Aorta (tissue), 5 donors: ENCODE results near the gene ROBO2. TPM values are rescaled to one million over a fixed set of nuclear protein-coding genes. Genes with fewer than 3 reads are reported as not detected.

Experiments
- ATAC-seq: fragments of 200-7000 bp; cut with Tn5 transposase; one replicate; pipeline ENCODE4 v1.9.1; 2022; ENCODE audit warnings: moderate library complexity; ENCODE audit not compliant: low FRiP score
- DNase-seq, 2 donors: peaks; one replicate each; pipeline ENCODE4 v3.0.0-alpha.2; 2020
- H3K27ac ChIP-seq, 2 donors: one replicate each; pipeline ENCODE4 v1.5.1; 2013; ENCODE audit warnings: low read length in 2 of 2, mild to moderate bottlenecking in 2 of 2, moderate library complexity in 2 of 2, control low read depth in 1 of 2, inconsistent platforms in 1 of 2, low read depth in 1 of 2
- H3K27me3 ChIP-seq, 2 donors: one replicate each; pipeline ENCODE4 v1.6.1; 2013; ENCODE audit warnings: control low read depth in 1 of 2, low read length in 1 of 2, mild to moderate bottlenecking in 1 of 2, moderate library complexity in 1 of 2; ENCODE audit not compliant: insufficient read depth in 2 of 2, control insufficient read depth in 1 of 2
- H3K36me3 ChIP-seq, 2 donors: one replicate each; pipeline ENCODE4 v1.6.1; 2013; ENCODE audit warnings: control low read depth in 1 of 2, low read length in 1 of 2, mild to moderate bottlenecking in 1 of 2; ENCODE audit not compliant: insufficient read depth in 2 of 2, control insufficient read depth in 1 of 2
- H3K4me1 ChIP-seq, 2 donors: one replicate each; pipeline ENCODE4 v1.6.1; 2013; ENCODE audit warnings: low read length in 2 of 2, control low read depth in 1 of 2, mild to moderate bottlenecking in 1 of 2, moderate library complexity in 1 of 2; ENCODE audit not compliant: insufficient read depth in 2 of 2, control insufficient read depth in 1 of 2
- H3K4me3 ChIP-seq, 2 donors: one replicate each; pipeline ENCODE4 v1.5.1; 2013; ENCODE audit warnings: low read length in 2 of 2, control low read depth in 1 of 2, mild to moderate bottlenecking in 1 of 2
- H3K9me3 ChIP-seq: one replicate; pipeline ENCODE4 v1.6.1; 2013; ENCODE audit warnings: mild to moderate bottlenecking, low read length; ENCODE audit not compliant: control insufficient read depth
- WGBS, 2 donors: extraction: QIAGEN DNeasy Blood & Tissue Kit; methylation state at CpG; one replicate each; pipeline ENCODE4 v1.1.7; 2013; 5-methylcytosine and 5-hydroxymethylcytosine counted together
- intact Hi-C, 2 donors: fragments of 100-400 bp; cut with DNase I; formaldehyde crosslinking; loops; one replicate each; pipeline versions ENCODE4 v1.14.2 to v1.15.0; 2022
- polyA plus RNA-seq, 2 donors: library from polyadenylated mRNA; stranded (reverse); fragments of 200-250 nt; gene quantifications; one replicate each; pipeline ENCODE4 v1.2.3, GENCODE V29; 2013
- total RNA-seq, 2 donors: library from RNA; stranded (reverse); fragmentation: NEBNext Ultra II Directional; extraction: Animal tissue kit (Norgen Biotek cat#: 25700); gene quantifications; one replicate each; pipeline ENCODE4 v1.2.1, GENCODE V29; 2021
- donor health status: healthy with polysubstance abuse.
- donor health status: Bipolar disorder and iron deficiency.
- donor health status: DM: no; HTN: no; CAD: no.
- donor health status: DM: no; HTN: no; CAD: no.
- donor health status: DM: yes; HTN: yes; CAD: no.

Gene ROBO2
- total and polyA plus RNA-seq, 4 donors, result 0.05 to 1.3 (median 0.58) TPM

GRCh38 chr3:77321646-77322045 is 281.7 kb downstream of the ROBO2 start:
- H3K27ac ChIP-seq, result no peak overlapping the region
- intact Hi-C loops, result loop anchor here in 1 of 2 donors (10.0 kb wide), 1 partner anchor 143 kb away; no protein-coding TSS in a partner anchor
- no peak overlapping the region for H3K4me3 ChIP-seq
- ATAC-seq, result no peak
- 52 to 54% methylated on average over 6 of the region's 6 CpGs for WGBS, 2 donors
- no peaks in the 10 kb centered on the region for H3K36me3 ChIP-seq
- H3K27me3 ChIP-seq, result no peaks in the 10 kb centered on the region
- no peak for DNase-seq
- H3K4me1 ChIP-seq, result peaks cover 0 to 2% of the 10 kb centered on the region in 2 donors
- H3K9me3 ChIP-seq, result no peaks in the 10 kb centered on the region

- DNase-seq (no peak), ATAC-seq (no peak)
- intact Hi-C loops, result loop anchor here in 1 of 2 donors (10.0 kb wide), 1 partner anchor 141 kb away; no protein-coding TSS in a partner anchor
- peaks cover 0 to 2% of the 10 kb centered on the region in 2 donors for H3K4me1 ChIP-seq
- H3K27me3 ChIP-seq, result no peaks in the 10 kb centered on the region
- H3K36me3 ChIP-seq, result no peaks in the 10 kb centered on the region
- no peak overlapping the region for H3K4me3 ChIP-seq
- no peak overlapping the region for H3K27ac ChIP-seq
- no peaks in the 10 kb centered on the region for H3K9me3 ChIP-seq
These were observed 283.7 kb downstream of the ROBO2 start for GRCh38 chr3:77323626-77324025.

GRCh38 chr3:77324105-77324504 is 284.2 kb downstream of the ROBO2 start:
- Histone ChIP-seq H3K27me3 (no peaks in the 10 kb centered on the region), H3K9me3 (no peaks in the 10 kb centered on the region), H3K27ac (peak overlapping the region in 1 of 2 donors; percentile 5), H3K4me1 (peaks cover 0 to 2% of the 10 kb centered on the region in 2 donors), H3K36me3 (no peaks in the 10 kb centered on the region), H3K4me3 (no peak overlapping the region)
- WGBS, 2 donors, result 25 to 33% methylated on average over 3 of the region's 3 CpGs
- DNase-seq, result no peak
- no peak for ATAC-seq
- intact Hi-C loops, result loop anchor here in 1 of 2 donors (10.0 kb wide), 1 partner anchor 141 kb away; no protein-coding TSS in a partner anchor

- whole genome bisulfite sequencing, 2 donors, result 80 to 82% methylated on average over 2 of the region's 2 CpGs
- DNase-seq (no peak), ATAC-seq (no peak)
- intact Hi-C loops, result loop anchor here in 1 of 2 donors (10.0 kb wide), 1 partner anchor 140 kb away; no protein-coding TSS in a partner anchor
- Histone ChIP-seq H3K27me3 (no peaks in the 10 kb centered on the region), H3K9me3 (no peaks in the 10 kb centered on the region), H3K4me1 (peaks cover 0 to 5% of the 10 kb centered on the region in 2 donors), H3K4me3 (no peak overlapping the region), H3K27ac (no peak overlapping the region), H3K36me3 (no peaks in the 10 kb centered on the region)
These were observed 285.4 kb downstream of the ROBO2 start for GRCh38 chr3:77325280-77325679.

- Histone ChIP-seq H3K36me3 (no peaks in the 10 kb centered on the region), H3K27me3 (no peaks in the 10 kb centered on the region), H3K27ac (no peak overlapping the region), H3K9me3 (no peaks in the 10 kb centered on the region), H3K4me3 (no peak overlapping the region), H3K4me1 (peaks cover 0 to 5% of the 10 kb centered on the region in 2 donors)
- intact Hi-C loops, result loop anchor here in 1 of 2 donors (10.0 kb wide), 1 partner anchor 139 kb away; no protein-coding TSS in a partner anchor
- WGBS, 2 donors, result 91 to 98% methylated on average over 2 of the region's 2 CpGs
- no peak for DNase-seq
- ATAC-seq, result no peak
These were observed 285.8 kb downstream of the ROBO2 start for GRCh38 chr3:77325702-77326101.

- H3K27me3 ChIP-seq, result no peaks in the 10 kb centered on the region
- ATAC-seq (no peak), DNase-seq (no peak)
- 94 to 97% methylated on average over 5 of the region's 5 CpGs for WGBS, 2 donors
- no peak overlapping the region for H3K27ac ChIP-seq
- H3K4me1 ChIP-seq, result peaks cover 0 to 5% of the 10 kb centered on the region in 2 donors
- H3K4me3 ChIP-seq, result no peak overlapping the region
- intact Hi-C loops, result loop anchor here in 1 of 2 donors (10.0 kb wide), 1 partner anchor 138 kb away; no protein-coding TSS in a partner anchor
- H3K9me3 ChIP-seq, result no peaks in the 10 kb centered on the region
- no peaks in the 10 kb centered on the region for H3K36me3 ChIP-seq
These were observed 286.7 kb downstream of the ROBO2 start for GRCh38 chr3:77326586-77326985.

GRCh38 chr3:77328690-77329089 is 288.8 kb downstream of the ROBO2 start:
- intact Hi-C loops, result loop anchor here in 1 of 2 donors (10.0 kb wide), 1 partner anchor 136 kb away; no protein-coding TSS in a partner anchor
- 0 to 3% methylated on average over 1 of the region's 1 CpG for WGBS, 2 donors

GRCh38 chr3:77329116-77329515 is 289.2 kb downstream of the ROBO2 start:
- Histone ChIP-seq H3K36me3 (no peaks in the 10 kb centered on the region), H3K9me3 (no peaks in the 10 kb centered on the region), H3K27me3 (no peaks in the 10 kb centered on the region), H3K4me1 (peaks cover 0 to 3% of the 10 kb centered on the region in 2 donors), H3K4me3 (peak overlapping the region in 1 of 2 donors; percentile 41), H3K27ac (peak overlapping the region in 1 of 2 donors; percentile 90)
- ATAC-seq (peak; percentile 38), DNase-seq (no peak)
- 4 to 5% methylated on average over 4 of the region's 4 CpGs for WGBS, 2 donors
- intact Hi-C loops, result loop anchor here in 1 of 2 donors (10.0 kb wide), 1 partner anchor 136 kb away; no protein-coding TSS in a partner anchor

More at GRCh38 chr3:77328690-77329089, 288.8 kb downstream of the ROBO2 start:
- Histone ChIP-seq H3K4me1 (peaks cover 0 to 3% of the 10 kb centered on the region in 2 donors), H3K27me3 (no peaks in the 10 kb centered on the region), H3K4me3 (peak overlapping the region in 1 of 2 donors; percentile 41), H3K9me3 (no peaks in the 10 kb centered on the region), H3K36me3 (no peaks in the 10 kb centered on the region), H3K27ac (peak overlapping the region in 1 of 2 donors; percentile 90)
- DNase-seq (no peak), ATAC-seq (peak; percentile 22)

GRCh38 chr3:77338195-77338594 is 298.3 kb downstream of the ROBO2 start:
- ATAC-seq, result no peak
- Histone ChIP-seq H3K27ac (no peak overlapping the region), H3K27me3 (no peaks in the 10 kb centered on the region), H3K4me3 (no peak overlapping the region), H3K36me3 (no peaks in the 10 kb centered on the region), H3K4me1 (no peaks in the 10 kb centered on the region), H3K9me3 (no peaks in the 10 kb centered on the region)
- 81 to 84% methylated on average over 5 of the region's 5 CpGs for WGBS, 2 donors
- intact Hi-C loops, result no loop called here
- no peak for DNase-seq
